ENCODE data around the gene B9D1. TPM values are rescaled to one million over a fixed set of nuclear protein-coding genes. Genes with fewer than 3 reads are reported as not detected.

The B9D1 gene
- total RNA-seq, 1 donor from 2014 or later, result 12.4 TPM

- DNase-seq (ENCODE audit: low read depth), result no peak
- FAIRE-seq, result no peak
- H3K4me3 ChIP-seq (ENCODE audit: low read depth, low read length), result no peak overlapping the region
- peak; percentile 15 for TF ChIP-seq CTCF (IDR thresholded peaks at IDR 0.05; ENCODE audit: insufficient read depth, low read length, severe bottlenecking)
- no peaks in the 10 kb centered on the region for H3K27me3 ChIP-seq (ENCODE audit: control insufficient read depth, insufficient read depth, low read length)
- H3K36me3 ChIP-seq (ENCODE audit: control insufficient read depth, insufficient read depth, low read length), result peaks cover 6% of the 10 kb centered on the region
Observed at GRCh38 chr17:19336938-19337711, 25.4 kb downstream of the B9D1 start.

- no peak for DNase-seq (ENCODE audit: low read depth)
- peaks cover 12% of the 10 kb centered on the region for H3K36me3 ChIP-seq (ENCODE audit: control insufficient read depth, insufficient read depth, low read length)
- no peak for TF ChIP-seq CTCF (IDR thresholded peaks at IDR 0.05; ENCODE audit: insufficient read depth, low read length, severe bottlenecking)
Observed at GRCh38 chr17:19335951-19336631, 26.4 kb downstream of the B9D1 start.

GRCh38 chr17:19334331-19334730 is 28.2 kb downstream of the B9D1 start:
- no peak overlapping the region for H3K4me3 ChIP-seq (ENCODE audit: low read depth, low read length)
- H3K36me3 ChIP-seq (ENCODE audit: control insufficient read depth, insufficient read depth, low read length), result peaks cover 12% of the 10 kb centered on the region
- DNase-seq (ENCODE audit: low read depth) (no peak), FAIRE-seq (no peak)
- H3K27me3 ChIP-seq (ENCODE audit: control insufficient read depth, insufficient read depth, low read length), result no peaks in the 10 kb centered on the region
- TF ChIP-seq CTCF (IDR thresholded peaks at IDR 0.05; ENCODE audit: insufficient read depth, low read length, severe bottlenecking), result no peak

More at GRCh38 chr17:19335951-19336631, 26.4 kb downstream of the B9D1 start:
- no peak for FAIRE-seq
- Histone ChIP-seq H3K4me3 (ENCODE audit: low read depth, low read length) (no peak overlapping the region), H3K27me3 (ENCODE audit: control insufficient read depth, insufficient read depth, low read length) (no peaks in the 10 kb centered on the region)

GRCh38 chr17:19333736-19334290 is 28.7 kb downstream of the B9D1 start:
- DNase-seq (ENCODE audit: low read depth), result no peak
- Histone ChIP-seq H3K36me3 (ENCODE audit: control insufficient read depth, insufficient read depth, low read length) (peaks cover 14% of the 10 kb centered on the region), H3K27me3 (ENCODE audit: control insufficient read depth, insufficient read depth, low read length) (no peaks in the 10 kb centered on the region), H3K4me3 (ENCODE audit: low read depth, low read length) (no peak overlapping the region)
- no peak for TF ChIP-seq CTCF (IDR thresholded peaks at IDR 0.05; ENCODE audit: insufficient read depth, low read length, severe bottlenecking)
- FAIRE-seq, result no peak

GRCh38 chr17:19333132-19333440 is 29.4 kb downstream of the B9D1 start:
- H3K36me3 ChIP-seq (ENCODE audit: control insufficient read depth, insufficient read depth, low read length), result peaks cover 14% of the 10 kb centered on the region

More at GRCh38 chr17:19333132-19333440, 29.4 kb downstream of the B9D1 start:
- FAIRE-seq, result no peak
- Histone ChIP-seq H3K27me3 (ENCODE audit: control insufficient read depth, insufficient read depth, low read length) (no peaks in the 10 kb centered on the region), H3K4me3 (ENCODE audit: low read depth, low read length) (no peak overlapping the region)
- TF ChIP-seq CTCF (IDR thresholded peaks at IDR 0.05; ENCODE audit: insufficient read depth, low read length, severe bottlenecking), result no peak
- no peak for DNase-seq (ENCODE audit: low read depth)

All from bronchial epithelial cell (primary cell).